Mucosa of stomach (tissue), 1 donor: Measurements from ENCODE around the gene KAT2A.

Source experiments
- H3K27me3 ChIP-seq: one replicate; pipeline ENCODE4 v1.7.0; 2013; ENCODE audit warnings: mild to moderate bottlenecking, low read length; ENCODE audit not compliant: control insufficient read depth, insufficient read depth
- H3K36me3 ChIP-seq: one replicate; pipeline ENCODE4 v1.7.0; 2013; ENCODE audit warnings: low read length; ENCODE audit not compliant: control insufficient read depth, insufficient read depth
- H3K4me1 ChIP-seq: one replicate; pipeline ENCODE4 v1.7.0; 2013; ENCODE audit warnings: mild to moderate bottlenecking, low read length; ENCODE audit not compliant: control insufficient read depth, insufficient read depth
- H3K4me3 ChIP-seq: one replicate; pipeline ENCODE4 v1.7.0; 2013; ENCODE audit warnings: low read length
- H3K9ac ChIP-seq: one replicate; pipeline ENCODE4 v1.7.0; 2013; ENCODE audit warnings: mild to moderate bottlenecking, low read length, moderate library complexity
- H3K9me3 ChIP-seq: one replicate; pipeline ENCODE4 v1.7.0; 2013; ENCODE audit warnings: mild to moderate bottlenecking, low read length, moderate library complexity; ENCODE audit not compliant: control insufficient read depth
- donor health status: Pancreatic carcinoma.

KAT2A gene

GRCh38 chr17:42072323-42073187 is 48.6 kb downstream of the KAT2A start:
- H3K36me3 ChIP-seq, result no peaks in the 10 kb centered on the region
- H3K9ac ChIP-seq, result no peak overlapping the region
- H3K27me3 ChIP-seq, result peaks cover 43% of the 10 kb centered on the region
- no peak overlapping the region for H3K4me3 ChIP-seq
- no peaks in the 10 kb centered on the region for H3K9me3 ChIP-seq
- peaks cover 22% of the 10 kb centered on the region for H3K4me1 ChIP-seq

GRCh38 chr17:42071810-42072209 is 49.4 kb downstream of the KAT2A start:
- Histone ChIP-seq H3K9me3 (no peaks in the 10 kb centered on the region), H3K4me3 (no peak overlapping the region), H3K36me3 (no peaks in the 10 kb centered on the region), H3K4me1 (peaks cover 25% of the 10 kb centered on the region), H3K9ac (no peak overlapping the region), H3K27me3 (peaks cover 43% of the 10 kb centered on the region)

- no peak overlapping the region for H3K9ac ChIP-seq
- peaks cover 43% of the 10 kb centered on the region for H3K27me3 ChIP-seq
- no peaks in the 10 kb centered on the region for H3K36me3 ChIP-seq
- peaks cover 25% of the 10 kb centered on the region for H3K4me1 ChIP-seq
- no peaks in the 10 kb centered on the region for H3K9me3 ChIP-seq
- H3K4me3 ChIP-seq, result no peak overlapping the region
Measured at GRCh38 chr17:42068979-42069378, 52.2 kb downstream of the KAT2A start.

GRCh38 chr17:42067371-42068091 is 53.6 kb downstream of the KAT2A start:
- Histone ChIP-seq H3K36me3 (no peaks in the 10 kb centered on the region), H3K27me3 (peaks cover 30% of the 10 kb centered on the region), H3K4me3 (no peak overlapping the region), H3K9me3 (no peaks in the 10 kb centered on the region), H3K4me1 (peaks cover 22% of the 10 kb centered on the region), H3K9ac (no peak overlapping the region)

- no peak overlapping the region for H3K9ac ChIP-seq
Measured at GRCh38 chr17:42065201-42065600, 56.0 kb downstream of the KAT2A start.

More at GRCh38 chr17:42065201-42065600, 56.0 kb downstream of the KAT2A start:
- Histone ChIP-seq H3K36me3 (no peaks in the 10 kb centered on the region), H3K27me3 (peaks cover 8% of the 10 kb centered on the region), H3K4me1 (peaks cover 17% of the 10 kb centered on the region), H3K4me3 (no peak overlapping the region), H3K9me3 (no peaks in the 10 kb centered on the region)
